ENCODE results near the gene ARID3A.

GRCh38 chr19:1019616-1019961, 93.8 kb downstream of the ARID3A start:
- TF ChIP-seq CTCF (conservative IDR thresholded peaks at IDR 0.05; ENCODE audit: low read length), result no peak
- TF ChIP-seq EZH2phosphoT487 (IDR thresholded peaks at IDR 0.05; ENCODE audit: borderline replicate concordance), result no peak

Measured in Loucy (cell line).